Activated CD4-positive, alpha-beta T cell treated with anti-CD3 and anti-CD28 coated beads, Interleukin-2, Interleukin-6, amounts not matched to agents 100 ng/mL and 50 ng/mL, durations not matched to agents 16 hours and 8 hours (primary cell): ENCODE data around the gene TNS1.
"Not testable (repeated sequence)": the region's sequence is repeated elsewhere in the genome, so short reads cannot be mapped to it uniquely, and the experiment has no call there.

Experiments
- DNase-seq: peaks from one replicate; pipeline ENCODE4 v3.0.0-alpha.2; 2020

TNS1 gene

DNA sequence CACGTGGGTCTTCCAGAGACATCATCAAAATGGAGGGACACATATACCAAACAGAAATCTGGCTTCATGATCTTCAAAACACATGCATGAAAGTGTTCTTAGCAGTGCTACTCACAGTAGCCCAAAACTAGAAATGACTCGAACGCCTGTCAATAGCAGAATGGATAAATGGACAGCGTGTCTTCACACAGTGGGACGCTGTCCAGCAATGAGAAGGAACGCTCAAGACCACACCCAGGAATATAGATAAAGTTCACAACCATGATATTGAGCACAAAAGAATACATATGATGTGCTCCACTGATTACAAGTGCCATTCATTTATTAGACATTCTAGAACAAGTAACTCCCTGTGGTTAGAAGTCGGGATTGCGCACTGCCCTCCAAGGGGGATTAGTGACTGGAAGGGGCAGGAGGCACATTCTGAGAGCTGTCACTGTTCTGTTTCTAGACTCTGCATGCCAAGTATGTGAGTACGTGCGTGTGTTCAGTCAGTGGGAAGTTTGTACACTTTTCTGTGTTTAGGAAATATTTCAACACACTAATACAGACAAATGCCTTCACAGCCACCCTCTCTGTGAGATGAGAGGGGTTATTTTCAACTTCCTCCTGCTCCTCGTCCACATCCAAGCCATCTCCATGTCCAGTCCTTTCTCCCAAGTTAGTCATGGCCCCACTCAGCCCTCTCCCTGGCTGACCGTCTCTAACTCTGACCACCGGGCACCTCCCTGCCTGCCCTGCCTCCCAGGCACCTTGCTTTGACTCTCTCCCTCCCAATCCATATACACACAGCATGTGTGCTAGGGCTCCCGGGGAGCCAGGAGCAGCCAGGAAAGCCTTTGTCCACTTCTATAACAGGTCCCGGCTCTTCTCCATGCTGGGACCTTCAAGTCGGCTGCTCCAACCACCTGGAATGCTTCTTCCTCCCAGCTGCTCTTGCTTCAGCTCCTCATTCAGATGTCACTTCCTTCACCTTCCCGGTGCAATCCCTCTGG is 26.9 kb upstream of the TNS1 start:
- DNase-seq, result no peak

DNA sequence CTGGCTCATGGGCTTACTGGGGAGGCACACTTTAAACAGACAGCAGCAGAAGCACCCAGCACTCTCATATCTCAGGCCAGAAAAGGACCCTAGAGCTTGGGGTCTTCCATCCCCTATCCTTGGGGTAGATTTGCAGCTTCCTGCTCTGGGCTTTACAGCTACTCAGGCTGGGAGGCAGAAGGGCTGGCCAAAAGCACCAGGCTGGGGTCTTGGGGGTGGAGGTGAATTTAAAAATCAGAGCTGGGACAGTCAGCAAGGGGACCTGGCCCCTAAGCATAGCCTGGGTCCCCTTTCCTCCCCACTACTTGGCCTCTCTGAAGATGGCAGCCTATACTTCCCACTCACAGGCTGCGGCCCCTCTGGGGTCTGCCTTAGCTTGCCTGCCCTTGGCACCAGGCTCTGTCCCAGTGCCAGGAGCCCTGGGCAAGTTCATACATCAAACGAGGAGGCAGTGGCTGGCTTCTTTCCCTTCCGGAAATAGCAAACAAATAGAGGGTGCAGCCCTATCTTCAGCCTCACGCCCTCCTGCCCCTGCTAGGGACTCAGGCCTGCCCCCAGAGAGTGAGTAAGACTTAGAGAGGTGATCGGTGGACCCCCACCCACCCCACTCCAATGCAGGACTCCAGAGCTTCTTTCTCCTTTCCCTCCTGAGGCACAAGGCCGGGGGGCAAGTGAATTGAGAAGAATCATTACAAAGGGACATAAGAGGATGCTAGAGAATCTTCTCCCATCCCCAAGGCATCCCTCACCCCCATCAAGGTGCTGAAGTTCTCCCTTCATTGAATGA is 26.0 kb upstream of the TNS1 start:
- no peak for DNase-seq

DNA sequence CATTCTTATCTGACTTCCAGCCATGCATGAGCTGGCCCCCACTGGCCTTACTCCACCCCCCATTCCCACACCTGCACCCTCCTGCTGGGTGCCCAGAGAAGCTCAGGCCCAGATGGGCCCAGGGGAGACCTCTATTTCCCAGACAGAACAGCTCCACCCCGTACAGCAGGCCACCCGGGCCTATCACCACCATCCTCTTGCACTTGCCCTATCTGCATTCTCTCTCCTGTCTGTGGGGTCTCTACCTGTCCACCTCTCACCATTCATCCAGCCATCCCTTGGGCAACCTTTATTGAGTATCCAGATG is 25.3 kb upstream of the TNS1 start:
- no peak for DNase-seq

DNA sequence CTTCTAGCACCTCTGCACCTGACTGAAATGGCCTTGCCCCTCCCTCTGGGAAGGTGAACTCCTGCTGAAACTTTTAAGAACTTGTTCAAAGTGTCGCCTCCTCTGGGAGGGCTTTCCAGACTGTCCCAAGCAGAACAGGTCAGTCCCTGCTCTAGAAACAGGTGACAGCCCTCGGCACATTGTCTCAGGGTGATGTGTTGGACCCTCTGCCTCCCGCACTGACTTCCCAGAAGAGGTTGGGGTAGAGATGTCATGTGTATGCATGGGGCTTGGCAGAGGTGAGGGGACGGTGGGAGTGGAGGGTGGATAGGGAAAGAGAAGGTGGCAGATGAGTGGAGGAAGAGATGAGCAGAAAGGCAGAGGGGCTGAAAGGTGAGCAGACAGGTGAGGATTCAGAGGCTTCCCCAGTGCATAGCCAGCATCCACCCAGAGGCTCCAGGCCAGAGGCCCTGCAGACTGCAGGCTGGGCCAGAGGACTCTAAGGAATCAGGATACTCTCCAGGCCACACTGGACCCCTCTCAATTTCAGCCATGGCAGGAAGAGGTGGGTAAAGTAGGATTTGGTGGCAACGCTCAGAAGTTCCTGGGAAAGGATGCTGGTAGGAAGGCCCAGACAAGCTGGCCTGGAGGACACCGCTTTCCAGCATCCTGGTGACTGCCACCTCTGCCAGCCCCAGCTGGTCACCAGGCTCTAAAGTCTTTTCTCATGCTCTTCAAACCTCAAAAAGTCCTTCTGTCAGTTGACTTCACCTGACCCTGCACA is 24.8 kb upstream of the TNS1 start:
- no peak for DNase-seq

DNA sequence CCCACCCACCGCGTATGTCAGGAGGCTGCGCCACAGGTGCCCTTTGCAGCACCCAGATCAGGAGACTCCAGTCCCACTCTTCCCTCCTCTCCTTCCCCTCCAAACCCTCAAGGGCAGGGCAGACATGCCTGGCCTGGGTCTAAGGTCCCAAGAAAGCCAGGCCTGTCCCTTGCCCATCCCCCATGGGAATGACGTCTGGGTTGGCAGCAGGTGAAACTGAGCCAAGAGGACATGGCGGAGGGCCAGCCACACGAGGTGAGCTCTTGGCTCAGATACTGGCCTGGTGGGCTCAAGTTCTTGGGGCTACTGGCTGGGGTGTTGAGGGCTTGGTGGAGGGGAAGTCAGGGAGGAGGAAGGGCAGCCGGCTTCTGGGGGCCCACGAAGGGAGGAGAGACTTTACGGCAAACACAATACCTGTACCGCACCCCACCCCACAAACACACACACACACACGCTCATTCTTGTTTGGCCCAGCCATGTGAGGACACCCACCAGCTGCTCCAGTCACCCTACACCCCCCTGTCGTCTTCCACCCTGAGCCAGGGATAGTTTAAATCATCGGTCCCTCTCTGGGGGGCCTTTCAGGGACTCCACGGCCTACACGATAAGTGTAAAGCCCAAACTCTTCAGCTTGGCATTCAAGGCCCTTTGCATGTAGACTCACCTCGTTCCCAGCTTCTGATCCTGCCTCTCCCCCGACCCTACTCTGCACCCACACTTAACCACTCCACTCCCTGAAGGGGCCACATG is 24.1 kb upstream of the TNS1 start:
- DNase-seq, result no peak

DNA sequence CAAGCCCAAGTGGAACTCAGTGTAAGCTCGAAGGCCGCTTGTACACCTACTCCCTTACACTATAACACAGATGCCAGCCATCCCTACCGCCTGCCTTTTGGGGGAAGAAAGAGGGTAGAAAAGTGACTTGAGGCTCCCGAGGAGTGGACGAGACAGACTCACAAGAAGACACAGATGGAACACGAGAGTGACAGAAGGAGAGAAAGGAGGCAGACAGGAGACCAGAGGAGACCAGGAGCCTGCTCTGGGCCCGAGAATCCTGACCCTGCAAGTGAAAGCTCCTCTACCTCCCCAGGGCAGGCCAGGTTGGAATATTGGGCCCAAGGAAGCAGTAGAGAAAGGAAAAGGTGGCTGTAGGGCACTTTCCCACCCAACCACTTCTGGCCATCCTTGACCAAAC is 23.4 kb upstream of the TNS1 start:
- no peak for DNase-seq

DNA sequence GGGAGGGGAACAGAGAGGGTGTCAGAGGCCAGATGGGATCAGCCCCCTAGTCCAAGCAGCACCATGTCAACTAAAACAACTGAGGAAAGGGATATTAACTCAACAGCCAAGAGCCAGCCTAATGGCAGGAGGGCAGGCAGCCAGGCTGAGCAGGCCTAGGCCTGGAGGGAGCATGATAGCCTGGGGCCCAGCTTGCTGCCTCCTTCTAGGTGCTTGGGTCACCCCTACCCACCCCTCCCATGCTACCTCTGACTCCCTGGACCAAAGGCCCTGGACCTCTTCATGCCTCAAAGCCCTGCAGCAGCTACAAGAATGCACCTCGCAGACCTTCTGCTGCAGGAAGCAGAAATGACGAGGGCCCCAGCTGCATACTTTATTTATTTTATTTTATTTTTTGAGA is 22.1 kb upstream of the TNS1 start:
- no peak for DNase-seq

DNA sequence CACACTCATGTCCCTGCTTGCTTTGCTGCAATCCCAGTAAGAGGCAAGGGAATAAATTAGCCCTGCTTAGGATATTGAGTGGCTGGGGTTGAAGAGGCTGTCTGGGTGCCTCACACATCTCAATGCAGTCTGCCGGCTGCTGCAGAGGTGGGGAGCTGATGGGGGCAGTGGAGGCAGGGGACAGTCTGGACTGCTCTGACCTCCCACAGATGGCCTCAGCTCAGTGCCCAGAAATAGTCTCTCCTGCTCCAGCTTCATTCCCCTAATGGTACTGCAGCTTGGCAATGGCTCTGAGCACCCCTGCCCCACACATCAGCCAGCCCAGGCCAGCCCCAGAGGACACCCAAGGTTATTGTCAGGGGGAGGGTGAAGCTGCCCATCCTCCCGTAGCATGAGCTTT is 21.5 kb upstream of the TNS1 start:
- no peak for DNase-seq

DNA sequence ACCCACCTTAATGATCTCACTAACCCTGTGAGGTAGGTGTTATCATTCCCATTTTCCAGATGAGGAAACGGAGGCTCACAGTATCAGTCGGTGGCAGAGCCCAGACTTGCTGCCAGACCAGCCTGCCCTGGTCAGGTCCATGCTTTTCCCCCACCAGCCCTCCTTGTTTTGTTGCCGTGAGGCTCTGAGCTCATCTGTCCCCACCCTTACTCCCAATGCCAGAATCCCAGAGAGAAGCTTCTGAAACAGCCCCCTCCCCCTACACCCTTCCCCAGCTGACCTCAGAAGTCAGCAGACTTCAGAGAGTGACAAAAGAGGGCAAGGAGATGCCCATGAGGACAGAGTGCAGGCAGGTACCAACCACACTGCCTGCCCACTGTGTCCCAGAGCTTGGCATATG is 20.8 kb upstream of the TNS1 start:
- DNase-seq, result no peak

DNA sequence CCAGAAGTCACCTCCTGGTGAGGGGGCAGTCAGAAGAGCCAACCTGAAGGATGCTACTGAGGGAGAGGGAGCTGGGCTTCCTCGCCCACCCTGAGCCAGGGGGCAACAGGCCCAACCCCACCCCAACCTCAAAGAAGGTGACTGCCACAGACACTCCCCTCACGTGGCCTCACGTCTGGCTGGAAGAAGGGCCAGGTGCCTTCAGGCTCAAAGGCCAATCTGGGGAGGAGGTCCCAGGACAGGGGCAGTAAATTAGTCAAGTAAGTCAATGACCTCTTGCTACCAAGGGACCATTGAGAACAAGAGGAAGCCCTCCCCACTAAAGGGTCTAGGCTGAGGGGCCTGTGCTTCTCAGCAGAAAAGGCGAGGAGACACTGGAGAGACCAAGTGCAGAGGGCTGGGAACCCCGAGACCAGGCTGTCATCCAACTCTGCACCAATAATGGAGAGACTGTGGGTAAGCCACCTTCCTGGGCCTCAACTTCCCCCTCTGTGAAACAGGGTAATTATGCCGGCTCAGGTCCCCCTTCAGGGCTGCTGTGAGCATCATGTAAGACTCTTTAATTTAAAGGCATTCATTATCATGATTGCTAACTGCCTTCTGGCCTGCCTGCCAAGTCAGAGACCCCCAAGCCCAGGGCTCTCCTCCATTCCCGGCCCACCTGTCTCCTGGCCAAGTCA is 20.2 kb upstream of the TNS1 start:
- DNase-seq, result no peak

DNA sequence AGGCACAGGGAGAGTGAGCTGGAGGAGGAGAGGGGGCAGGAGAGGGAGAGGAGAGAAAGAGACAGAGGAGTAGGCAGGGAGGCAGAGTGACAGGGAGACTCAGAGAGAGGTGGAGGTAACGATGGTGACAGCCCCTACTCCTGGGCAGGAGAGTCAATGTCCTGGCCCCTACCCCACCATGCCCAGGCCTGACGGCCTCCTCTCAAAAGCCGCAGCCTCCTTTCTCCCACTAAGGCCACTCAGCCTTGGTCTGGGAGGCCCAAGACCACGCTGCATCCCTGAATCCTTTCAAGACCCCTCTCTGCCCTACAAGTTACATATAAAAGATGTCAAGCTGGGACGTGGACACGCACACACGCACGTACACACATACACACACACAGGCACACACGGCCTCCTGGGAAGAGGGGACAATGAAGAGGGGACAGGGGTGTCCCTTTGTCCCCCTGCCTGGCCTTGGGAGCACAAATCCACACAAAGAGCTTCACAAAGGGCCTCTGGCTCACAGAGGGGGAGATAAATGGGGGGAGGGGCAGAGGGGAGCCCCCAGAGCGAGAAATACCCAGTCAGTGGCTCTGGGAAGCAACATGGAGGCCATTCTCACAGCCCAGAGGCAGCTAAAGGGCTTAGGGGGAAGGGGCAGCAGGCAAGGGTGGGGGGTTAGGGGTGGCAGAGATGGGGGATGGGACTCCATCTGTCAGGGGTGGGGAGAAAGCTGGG is 19.5 kb upstream of the TNS1 start:
- no peak for DNase-seq

DNA sequence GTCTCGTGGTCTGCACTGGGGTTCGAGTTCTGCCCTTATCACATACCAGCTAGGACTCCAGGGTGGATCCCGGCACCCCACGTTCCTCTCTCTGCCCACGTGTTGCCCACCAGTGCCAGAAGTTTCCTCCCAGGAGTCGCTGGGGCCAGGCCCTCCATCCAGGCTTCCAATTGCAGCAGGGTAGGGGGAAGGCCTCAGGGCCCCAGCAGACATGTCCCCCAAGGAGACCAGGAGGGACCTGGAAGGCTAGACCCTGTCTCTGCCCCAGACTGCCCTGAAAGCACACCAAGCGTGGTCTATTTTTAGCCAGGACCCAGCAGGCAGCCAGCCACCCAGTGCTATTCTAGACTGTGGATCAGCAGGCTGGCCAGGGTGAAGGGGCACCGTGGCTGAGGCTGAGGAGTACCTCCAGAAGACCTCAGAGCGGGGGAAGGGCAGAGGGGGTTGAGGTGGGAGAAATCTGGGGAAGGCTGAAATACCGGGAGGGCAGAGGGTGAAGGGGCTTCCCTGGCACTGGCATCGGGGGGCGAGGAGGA is 18.8 kb upstream of the TNS1 start:
- DNase-seq, result no peak

DNA sequence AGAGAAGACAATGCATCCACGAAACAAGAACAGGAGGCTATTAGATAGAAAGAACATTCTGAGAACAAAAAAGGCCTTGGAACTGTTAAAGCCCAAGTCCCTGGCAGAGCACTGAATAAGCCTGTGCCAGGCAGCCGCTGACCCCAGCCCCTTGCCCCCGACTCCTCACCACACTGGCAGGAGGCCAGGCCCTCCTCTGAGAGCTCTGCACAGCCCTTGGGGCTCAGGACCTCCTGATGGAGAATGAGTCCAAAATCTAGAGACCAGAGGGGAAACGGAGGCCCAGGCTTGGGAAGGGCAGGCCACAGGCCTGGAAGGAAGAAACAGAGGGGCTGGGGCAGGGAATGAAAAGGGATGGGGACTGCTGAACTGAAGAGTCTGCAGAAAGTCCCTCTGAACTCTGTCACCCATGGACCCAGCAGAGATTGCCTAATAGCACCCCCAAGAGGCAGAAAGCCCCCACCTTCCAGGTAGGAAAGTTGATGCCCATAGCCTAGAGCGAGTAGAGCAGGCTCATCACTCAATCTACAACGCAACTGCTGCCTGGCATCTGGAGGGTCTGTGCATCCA is 18.3 kb upstream of the TNS1 start:
- DNase-seq, result no peak

DNA sequence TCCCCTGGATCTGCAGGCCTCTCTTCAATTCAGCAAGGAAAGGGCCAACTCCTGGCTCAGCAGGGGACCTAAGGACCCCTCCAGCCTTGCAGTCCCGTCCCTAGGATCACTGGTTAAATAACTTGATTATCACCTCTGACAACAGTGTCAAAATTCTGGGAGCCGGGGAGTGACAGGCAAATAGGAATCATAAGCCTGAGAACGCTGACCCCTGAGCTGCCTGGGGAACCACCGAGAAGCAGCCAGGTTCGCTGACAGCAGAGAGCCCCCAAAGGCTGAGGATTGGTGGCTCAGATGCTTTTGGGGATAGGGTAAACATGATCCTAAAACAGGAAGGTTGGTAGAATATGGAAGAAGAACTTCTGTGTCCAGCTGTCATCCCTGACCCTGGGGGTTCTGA is 17.5 kb upstream of the TNS1 start:
- no peak for DNase-seq

DNA sequence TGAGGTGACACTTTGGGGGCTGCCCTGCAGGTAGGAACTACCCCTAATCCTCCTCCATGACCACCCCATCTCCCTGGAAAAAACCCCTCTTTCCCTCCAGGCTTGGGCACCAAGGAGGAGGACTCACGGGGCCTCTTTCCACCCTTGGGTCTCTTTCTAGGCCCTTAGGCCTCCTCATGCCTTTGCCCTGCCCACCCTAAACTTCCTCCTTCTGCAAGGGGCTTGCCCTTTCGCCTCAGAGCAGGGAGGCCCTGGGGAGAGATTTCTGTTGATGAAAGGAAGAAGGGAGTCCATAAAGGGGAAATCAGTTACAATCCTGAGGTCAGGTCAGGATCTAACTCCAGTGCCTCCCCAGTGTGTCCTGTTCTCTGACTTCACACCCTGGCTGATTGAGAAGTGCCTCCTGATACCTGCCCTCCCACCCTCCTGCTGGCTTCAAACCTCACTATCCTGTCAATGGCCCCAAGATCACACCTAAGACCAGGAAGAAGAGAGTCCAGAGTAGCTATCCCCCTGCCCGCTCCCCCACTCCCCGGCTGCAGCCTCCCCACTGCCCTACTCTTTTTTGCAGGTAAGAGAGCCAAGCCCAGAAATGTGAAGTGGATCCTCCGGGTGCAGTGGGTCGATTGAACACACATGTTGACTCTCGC is 16.7 kb upstream of the TNS1 start:
- no peak for DNase-seq

DNA sequence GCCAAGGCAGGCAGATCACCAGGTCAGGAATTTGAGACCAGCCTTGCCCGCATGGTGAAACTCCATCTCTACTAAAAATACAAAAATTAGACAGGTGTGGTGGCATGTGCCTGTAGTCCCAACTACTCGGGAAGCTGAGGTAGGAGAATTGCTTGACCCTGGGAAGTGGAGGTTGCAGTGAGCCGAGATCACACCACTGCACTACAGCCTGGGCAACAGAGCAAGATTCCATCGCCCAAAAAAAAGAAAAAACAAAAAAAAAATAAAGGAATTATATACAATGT is 16.0 kb upstream of the TNS1 start:
- DNase-seq, result not testable (repeated sequence)

DNA sequence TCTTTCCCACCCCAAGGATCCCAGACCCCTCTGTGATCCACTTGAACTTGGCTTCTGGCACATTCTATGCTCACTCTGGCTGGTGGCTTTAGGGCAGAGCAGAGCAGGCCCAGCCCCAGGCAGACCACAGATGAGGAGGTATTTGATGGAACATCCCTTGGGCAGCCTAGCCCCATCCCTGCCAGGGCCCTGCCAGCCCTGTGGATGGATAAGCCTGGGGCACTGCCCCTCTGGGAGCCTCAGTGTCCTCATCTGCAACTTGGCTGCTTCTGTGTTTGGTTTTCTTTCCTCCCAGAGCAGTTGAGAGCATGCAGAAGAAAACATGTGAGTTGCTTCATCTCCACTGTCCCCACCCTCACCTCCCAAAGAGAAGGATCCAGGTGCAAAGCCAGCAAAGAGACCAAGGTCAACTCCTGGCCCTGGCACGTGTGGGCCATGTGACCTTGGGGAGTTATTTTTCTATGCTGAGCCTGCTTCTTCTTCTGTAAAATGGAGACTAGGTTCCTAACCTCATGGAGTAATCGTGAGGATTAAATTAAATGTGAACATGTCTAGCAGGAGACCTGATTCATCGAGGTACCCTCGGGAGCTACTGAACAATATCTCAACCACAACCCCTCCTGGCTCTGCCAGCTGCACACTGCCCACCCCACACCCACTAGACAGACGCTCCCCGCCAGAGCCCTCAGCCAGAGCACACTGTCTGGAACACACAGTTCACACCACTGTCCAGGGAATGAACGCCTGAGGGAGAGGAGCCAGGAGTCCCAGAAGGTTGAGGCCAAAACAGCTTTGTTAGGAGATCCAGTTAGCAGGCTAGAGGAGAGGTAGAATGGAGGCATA is 14.6 kb upstream of the TNS1 start:
- no peak for DNase-seq

DNA sequence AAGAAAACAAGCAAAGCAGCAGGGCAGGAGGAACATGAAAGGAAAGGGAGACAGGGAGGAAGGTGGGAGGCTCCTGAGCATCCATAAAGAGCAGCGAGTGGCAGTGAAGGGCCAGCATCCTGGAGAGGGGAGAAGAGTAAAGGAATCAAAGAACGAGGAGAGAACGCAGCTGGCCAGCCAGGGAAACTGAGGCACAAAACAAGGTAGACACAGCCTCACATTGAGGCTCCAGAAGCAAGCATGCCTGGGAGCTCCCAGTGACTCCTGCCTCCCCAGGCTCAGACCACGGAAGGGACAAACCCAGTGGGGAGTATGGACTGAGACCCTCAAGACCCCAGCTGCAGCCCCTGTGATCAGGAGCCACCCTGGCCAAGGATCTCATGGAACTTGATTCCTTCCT is 14.0 kb upstream of the TNS1 start:
- DNase-seq, result no peak
